Upper lobe of right lung (tissue), 1 donor: ENCODE data around the gene OAS1. TPM values are rescaled to one million over a fixed set of nuclear protein-coding genes. Genes with fewer than 3 reads are reported as not detected.

ENCODE experiments used
- ATAC-seq: fragments of 200-7000 bp; cut with Tn5 transposase; one replicate; pipeline ENCODE4 v1.9.1; 2020; ENCODE audit warnings: mild to moderate bottlenecking, moderate library complexity
- DNase-seq: peaks from one replicate; pipeline ENCODE4 v3.0.0-alpha.2; 2020
- H3K27ac ChIP-seq: fragments of 200-600 bp; one replicate; pipeline ENCODE4 v1.8.0; 2022
- H3K27me3 ChIP-seq: fragments of 200-600 bp; one replicate; pipeline ENCODE4 v1.8.0; 2022; ENCODE audit warnings: mild to moderate bottlenecking
- H3K36me3 ChIP-seq: fragments of 200-600 bp; one replicate; pipeline ENCODE4 v1.8.0; 2022
- H3K4me1 ChIP-seq: fragments of 200-600 bp; one replicate; pipeline ENCODE4 v1.8.0; 2022
- H3K4me3 ChIP-seq: fragments of 200-600 bp; one replicate; pipeline ENCODE4 v1.8.0; 2022; ENCODE audit warnings: mild to moderate bottlenecking
- H3K9me3 ChIP-seq: fragments of 200-600 bp; one replicate; pipeline ENCODE4 v1.8.0; 2022
- intact Hi-C: fragments of 100-400 bp; cut with DNase I; formaldehyde crosslinking; loops from one replicate; pipeline ENCODE4 v1.11.0; 2022
- total RNA-seq: library from RNA; stranded (reverse); fragmentation: NEBNext Ultra II Directional; extraction: Animal tissue kit (Norgen Biotek cat#: 25700); gene quantifications from one replicate; pipeline ENCODE4 v1.2.1, GENCODE V29; 2021
- TF ChIP-seq, protein P1 (sequence below): fragments of 200-600 bp; IDR thresholded peaks from one replicate; pipeline ENCODE4 v1.8.0; 2022; ENCODE audit warnings: antibody characterized with exemption
- donor health status: DM: no; HTN: yes; CAD: no; lungs with severe emphysema.

The OAS1 gene
- total RNA-seq, 1 donor from 2014 or later: 60.0 TPM

DNA sequence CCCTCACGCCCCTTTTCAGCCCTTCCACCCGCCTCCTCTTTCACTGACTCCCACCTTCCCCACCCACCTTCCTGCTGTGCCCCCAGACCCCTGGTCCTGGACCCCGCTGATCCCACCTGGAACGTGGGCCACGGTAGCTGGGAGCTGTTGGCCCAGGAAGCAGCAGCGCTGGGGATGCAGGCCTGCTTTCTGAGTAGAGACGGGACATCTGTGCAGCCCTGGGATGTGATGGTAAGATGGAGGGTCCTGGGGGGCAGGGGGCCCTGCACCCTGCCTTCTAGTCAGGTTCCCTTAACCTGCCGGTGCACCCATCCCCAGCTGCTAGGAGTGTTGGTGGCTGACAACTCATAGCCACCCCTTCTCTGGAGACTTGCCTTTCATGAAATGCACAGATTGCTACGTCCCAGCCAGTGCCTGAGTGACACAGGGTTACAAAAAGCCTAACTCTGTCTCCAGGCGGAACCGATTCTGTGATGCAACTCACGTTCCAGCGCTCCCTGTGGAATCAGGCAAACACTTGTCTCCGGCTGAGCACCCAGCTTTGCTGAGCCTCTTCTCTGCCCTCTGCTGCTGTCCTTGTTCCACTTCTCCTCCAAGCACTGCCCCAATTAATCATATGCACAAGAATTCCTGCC is 56.6 kb downstream of the OAS1 start:
- no peak for DNase-seq
- intact Hi-C loops: no loop called here
- H3K36me3 ChIP-seq: peaks cover 57% of the 10 kb centered on the region

DNA sequence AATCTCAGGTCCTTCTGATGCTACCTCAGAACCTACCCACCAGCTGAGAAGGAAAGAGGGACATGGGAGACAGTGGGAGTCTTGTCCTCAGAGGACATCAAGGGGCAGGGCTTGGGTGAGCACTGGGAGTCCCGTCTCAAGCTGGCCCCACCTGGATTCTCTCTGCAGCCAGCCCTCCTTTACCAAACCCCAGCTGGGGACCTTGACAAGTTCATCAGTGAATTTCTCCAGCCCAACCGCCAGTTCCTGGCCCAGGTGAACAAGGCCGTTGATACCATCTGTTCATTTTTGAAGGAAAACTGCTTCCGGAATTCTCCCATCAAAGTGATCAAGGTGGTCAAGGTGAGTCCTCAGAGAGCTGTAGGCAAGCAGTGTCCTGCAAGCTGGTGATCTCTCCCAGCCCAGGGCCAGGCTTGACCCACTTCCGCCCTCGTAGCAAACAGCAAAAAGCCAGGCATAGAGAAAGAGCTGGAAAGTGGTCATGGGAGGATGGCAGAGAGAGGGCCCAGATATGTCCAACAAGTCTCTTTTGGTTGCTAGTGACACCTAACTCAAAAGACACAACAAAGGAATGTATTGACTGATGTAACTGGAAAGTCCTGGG is 57.4 kb downstream of the OAS1 start:
- no peak for ATAC-seq
- DNase-seq: no peak
- no peaks in the 10 kb centered on the region for H3K27me3 ChIP-seq
- intact Hi-C loops: no loop called here
- no peaks in the 10 kb centered on the region for H3K4me1 ChIP-seq
- no peak overlapping the region for H3K4me3 ChIP-seq
- no peaks in the 10 kb centered on the region for H3K9me3 ChIP-seq
- peaks cover 59% of the 10 kb centered on the region for H3K36me3 ChIP-seq
- H3K27ac ChIP-seq: no peak overlapping the region
- TF ChIP-seq, protein P1, sequence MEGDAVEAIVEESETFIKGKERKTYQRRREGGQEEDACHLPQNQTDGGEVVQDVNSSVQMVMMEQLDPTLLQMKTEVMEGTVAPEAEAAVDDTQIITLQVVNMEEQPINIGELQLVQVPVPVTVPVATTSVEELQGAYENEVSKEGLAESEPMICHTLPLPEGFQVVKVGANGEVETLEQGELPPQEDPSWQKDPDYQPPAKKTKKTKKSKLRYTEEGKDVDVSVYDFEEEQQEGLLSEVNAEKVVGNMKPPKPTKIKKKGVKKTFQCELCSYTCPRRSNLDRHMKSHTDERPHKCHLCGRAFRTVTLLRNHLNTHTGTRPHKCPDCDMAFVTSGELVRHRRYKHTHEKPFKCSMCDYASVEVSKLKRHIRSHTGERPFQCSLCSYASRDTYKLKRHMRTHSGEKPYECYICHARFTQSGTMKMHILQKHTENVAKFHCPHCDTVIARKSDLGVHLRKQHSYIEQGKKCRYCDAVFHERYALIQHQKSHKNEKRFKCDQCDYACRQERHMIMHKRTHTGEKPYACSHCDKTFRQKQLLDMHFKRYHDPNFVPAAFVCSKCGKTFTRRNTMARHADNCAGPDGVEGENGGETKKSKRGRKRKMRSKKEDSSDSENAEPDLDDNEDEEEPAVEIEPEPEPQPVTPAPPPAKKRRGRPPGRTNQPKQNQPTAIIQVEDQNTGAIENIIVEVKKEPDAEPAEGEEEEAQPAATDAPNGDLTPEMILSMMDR: no peak

More for the DNA sequence above, 56.6 kb downstream of the OAS1 start:
- no peaks in the 10 kb centered on the region for H3K27me3 ChIP-seq
- TF ChIP-seq, protein P1: no peak
- H3K27ac ChIP-seq: no peak overlapping the region
- ATAC-seq: no peak
- no peaks in the 10 kb centered on the region for H3K4me1 ChIP-seq
- no peaks in the 10 kb centered on the region for H3K9me3 ChIP-seq
- no peak overlapping the region for H3K4me3 ChIP-seq

DNA sequence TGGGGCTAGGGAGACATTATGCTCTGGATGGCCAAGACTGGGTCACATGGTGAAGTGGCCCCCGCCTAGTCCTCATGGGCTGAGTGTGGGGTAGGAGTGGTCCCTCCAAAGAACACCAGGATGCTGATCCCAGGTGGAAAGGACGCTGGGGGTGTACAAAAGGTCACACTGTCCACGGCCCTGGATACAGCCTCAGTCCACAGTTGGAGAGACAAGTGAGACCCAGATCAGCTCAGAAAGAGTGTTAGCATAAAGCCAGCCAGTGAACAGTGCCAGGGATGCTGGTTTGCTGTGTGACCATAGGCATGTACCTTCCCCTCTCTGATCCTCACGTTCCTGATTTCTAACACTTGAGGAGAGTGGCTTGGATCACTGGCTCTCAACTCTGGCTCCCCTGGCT is 58.2 kb downstream of the OAS1 start:
- Histone ChIP-seq H3K27me3 (no peaks in the 10 kb centered on the region), H3K4me3 (no peak overlapping the region), H3K9me3 (no peaks in the 10 kb centered on the region), H3K27ac (no peak overlapping the region), H3K36me3 (peaks cover 66% of the 10 kb centered on the region), H3K4me1 (no peaks in the 10 kb centered on the region)
- TF ChIP-seq, protein P1: no peak
- DNase-seq (no peak), ATAC-seq (no peak)
- intact Hi-C loops: no loop called here

DNA sequence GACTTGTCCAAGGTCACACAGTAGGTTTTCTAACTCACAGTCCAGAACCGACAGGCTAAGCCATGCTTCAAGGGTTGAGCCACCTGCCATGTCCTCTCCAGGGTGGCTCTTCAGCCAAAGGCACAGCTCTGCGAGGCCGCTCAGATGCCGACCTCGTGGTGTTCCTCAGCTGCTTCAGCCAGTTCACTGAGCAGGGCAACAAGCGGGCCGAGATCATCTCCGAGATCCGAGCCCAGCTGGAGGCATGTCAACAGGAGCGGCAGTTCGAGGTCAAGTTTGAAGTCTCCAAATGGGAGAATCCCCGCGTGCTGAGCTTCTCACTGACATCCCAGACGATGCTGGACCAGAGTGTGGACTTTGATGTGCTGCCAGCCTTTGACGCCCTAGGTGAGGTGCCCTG is 58.9 kb downstream of the OAS1 start:
- DNase-seq (no peak), ATAC-seq (no peak)
- no peaks in the 10 kb centered on the region for H3K27me3 ChIP-seq
- H3K4me1 ChIP-seq: no peaks in the 10 kb centered on the region
- H3K9me3 ChIP-seq: no peaks in the 10 kb centered on the region
- no peak overlapping the region for H3K4me3 ChIP-seq
- no peak overlapping the region for H3K27ac ChIP-seq
- peaks cover 66% of the 10 kb centered on the region for H3K36me3 ChIP-seq
- TF ChIP-seq, protein P1: no peak
- intact Hi-C loops: no loop called here

DNA sequence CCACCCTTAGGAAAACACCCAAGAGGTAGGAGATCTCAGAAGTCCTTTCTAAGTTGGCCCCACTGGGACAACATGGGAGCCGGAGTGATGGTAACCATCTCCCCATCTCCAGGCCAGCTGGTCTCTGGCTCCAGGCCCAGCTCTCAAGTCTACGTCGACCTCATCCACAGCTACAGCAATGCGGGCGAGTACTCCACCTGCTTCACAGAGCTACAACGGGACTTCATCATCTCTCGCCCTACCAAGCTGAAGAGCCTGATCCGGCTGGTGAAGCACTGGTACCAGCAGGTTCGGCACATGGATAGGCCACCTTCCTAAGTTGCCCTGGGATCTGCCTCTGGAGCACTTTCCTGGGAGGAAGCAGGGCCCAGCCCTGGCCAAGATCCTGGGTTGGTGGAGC is 60.5 kb downstream of the OAS1 start:
- Histone ChIP-seq H3K27ac (no peak overlapping the region), H3K4me3 (no peak overlapping the region), H3K4me1 (no peaks in the 10 kb centered on the region), H3K9me3 (no peaks in the 10 kb centered on the region), H3K27me3 (no peaks in the 10 kb centered on the region), H3K36me3 (peaks cover 65% of the 10 kb centered on the region)
- intact Hi-C loops: no loop called here
- no peak for ATAC-seq
- DNase-seq: no peak
- TF ChIP-seq, protein P1: no peak
